Measurements from ENCODE around the gene PRADC1. TPM values are rescaled to one million over a fixed set of nuclear protein-coding genes. Genes with fewer than 3 reads are reported as not detected.
A peak's percentile ranks its signal among the peaks of the same experiment; 100 is the strongest.

The PRADC1 gene
- total RNA-seq: 10 to 100 TPM; 11.8 to 12.1 TPM

GRCh38 chr2:73233154-73233931 lies at the start of gene PRADC1:
Gene PRADC1, minus strand, starts transcription at chr2:73233239. Its CDS starts 79 bp downstream, at chr2:73233160.
- peak; percentile 89 for ATAC-seq
- intact Hi-C loops (cut with DNase I, micrococcal nuclease): loop anchor here (1.0 to 10.0 kb wide), 8 partner anchors 19 to 965 kb away; partner anchors contain the start of genes SFXN5 (in 2 of the 2), TPRKB (in 2 of the 2), DGUOK (in 1 of the 2) and MOB1A (in 1 of the 2)
- peak; percentile 96 for DNase-seq
- CTCF ChIA-PET: interaction anchor here (0.8 to 5.5 kb wide), 8 partner anchors 13 to 887 kb away, joined by 3 to 37 read pairs (median 4); partner anchors contain the start of gene SMYD5
- H3K4me3 Mint-ChIP-seq: peak within 1 kb of the TSS; percentile 92
- H3K27me3 Mint-ChIP-seq: no peaks in the 10 kb centered on the region
- POLR2A ChIA-PET: interaction anchor here (0.6 to 2.3 kb wide), 10 partner anchors 11 to 546 kb away, joined by 3 to 9 read pairs (median 5); partner anchors contain the start of genes ALMS1 and TPRKB
- H3K27ac Mint-ChIP-seq: peak within 1 kb of the TSS; percentile 98
- peaks cover 32% of the 10 kb centered on the region for H3K4me1 Mint-ChIP-seq
- H3K36me3 Mint-ChIP-seq (ENCODE audit: low read depth): peaks cover 35% of the 10 kb centered on the region
- no peaks in the 10 kb centered on the region for H3K9me3 Mint-ChIP-seq (ENCODE audit: low read depth)

- H3K9me3 Mint-ChIP-seq (ENCODE audit: low read depth): no peaks in the 10 kb centered on the region
Observed at GRCh38 chr2:73281244-73281643, 48.2 kb upstream of the PRADC1 start.

GRCh38 chr2:73279852-73280251 lies 46.8 kb upstream of the PRADC1 start:
- Mint-ChIP-seq H3K9me3 (ENCODE audit: low read depth) (no peaks in the 10 kb centered on the region), H3K27me3 (no peaks in the 10 kb centered on the region), H3K36me3 (ENCODE audit: low read depth) (peaks cover 37% of the 10 kb centered on the region), H3K4me3 (no peak overlapping the region), H3K27ac (no peak overlapping the region), H3K4me1 (peaks cover 5% of the 10 kb centered on the region)
- ATAC-seq (no peak), DNase-seq (no peak)
- CTCF ChIA-PET: interaction anchor here (0.6 to 0.7 kb wide), 2 partner anchors 39 to 44 kb away, joined by 3 read pairs; no protein-coding TSS in a partner anchor
- intact Hi-C loops (cut with DNase I, micrococcal nuclease): no loop called here
- POLR2A ChIA-PET: no interaction called here

More at GRCh38 chr2:73281244-73281643, 48.2 kb upstream of the PRADC1 start:
- ATAC-seq: no peak
- intact Hi-C loops (cut with DNase I, micrococcal nuclease): no loop called here
- POLR2A ChIA-PET: no interaction called here
- Mint-ChIP-seq H3K36me3 (ENCODE audit: low read depth) (peaks cover 33% of the 10 kb centered on the region), H3K27me3 (peaks cover 3% of the 10 kb centered on the region), H3K4me1 (peaks cover 15% of the 10 kb centered on the region), H3K4me3 (no peak overlapping the region), H3K27ac (no peak overlapping the region)
- CTCF ChIA-PET: no interaction called here
- no peak for DNase-seq

GRCh38 chr2:73272270-73272669 lies 39.2 kb upstream of the PRADC1 start:
- ATAC-seq: no peak
- Mint-ChIP-seq H3K4me3 (no peak overlapping the region), H3K4me1 (peaks cover 15% of the 10 kb centered on the region), H3K9me3 (ENCODE audit: low read depth) (no peaks in the 10 kb centered on the region), H3K36me3 (ENCODE audit: low read depth) (peaks cover 14% of the 10 kb centered on the region), H3K27me3 (no peaks in the 10 kb centered on the region), H3K27ac (no peak overlapping the region)
- intact Hi-C loops (cut with DNase I, micrococcal nuclease): no loop called here
- DNase-seq: no peak
- ChIA-PET CTCF (interaction anchor here (0.6 to 1.5 kb wide), 4 partner anchors 10 to 24 kb away, joined by 3 to 4 read pairs (median 3); partner anchors contain the start of gene FBXO41), POLR2A (no interaction called here)

DNA sequence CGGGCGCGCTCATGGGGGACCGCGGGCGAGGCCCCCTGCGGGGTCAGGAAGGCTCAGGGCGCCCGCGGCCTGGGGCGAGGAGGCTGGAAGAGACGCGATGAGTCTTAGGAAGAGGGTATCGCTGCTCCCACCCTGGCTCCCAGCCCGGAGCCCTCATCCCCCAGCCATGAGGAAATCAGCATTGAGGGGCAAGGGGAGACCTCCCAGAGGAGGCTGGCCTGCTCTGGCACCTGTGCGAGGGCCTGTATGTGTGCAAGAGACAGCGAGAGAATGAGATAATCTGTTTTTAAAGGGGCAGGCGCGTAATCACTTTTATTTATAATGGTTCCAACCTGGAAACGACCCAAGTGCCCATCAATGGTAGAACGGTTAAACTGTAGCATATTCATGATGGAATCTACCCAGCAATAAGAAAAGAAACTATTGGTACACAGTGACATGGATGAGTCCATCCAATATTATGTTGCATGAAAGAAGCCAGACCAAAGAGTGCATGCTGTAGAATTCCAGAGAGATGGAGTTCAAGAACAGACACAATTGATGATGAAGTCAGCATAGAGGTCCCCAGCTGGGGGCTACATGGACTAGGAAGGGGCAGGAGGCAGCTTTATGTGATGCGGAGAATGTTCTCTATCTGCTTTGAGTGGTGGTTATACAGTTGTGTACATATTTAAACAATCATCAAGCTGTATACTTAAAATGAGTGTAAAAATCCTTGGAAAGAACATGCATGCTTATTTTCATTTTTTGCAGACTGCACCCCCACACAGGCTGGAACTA lies 36.8 kb upstream of the PRADC1 start:
- peak overlapping the region; percentile 43 for H3K4me3 Mint-ChIP-seq
- ATAC-seq (peak; percentile 21), DNase-seq (no peak)
- H3K27ac Mint-ChIP-seq: no peak overlapping the region
- intact Hi-C loops (cut with DNase I, micrococcal nuclease): loop anchor here in 1 of 2 experiments (1.0 kb wide), 4 partner anchors 14 to 115 kb away; partner anchors contain the start of genes ALMS1, CCT7, EGR4 and FBXO41
- H3K36me3 Mint-ChIP-seq (ENCODE audit: low read depth): peaks cover 10% of the 10 kb centered on the region
- H3K27me3 Mint-ChIP-seq: no peaks in the 10 kb centered on the region
- peaks cover 21% of the 10 kb centered on the region for H3K4me1 Mint-ChIP-seq
- H3K9me3 Mint-ChIP-seq (ENCODE audit: low read depth): no peaks in the 10 kb centered on the region
- ChIA-PET POLR2A (no interaction called here), CTCF (interaction anchor here (0.7 kb wide), 1 partner anchor 116 kb away, joined by 3 read pairs; no protein-coding TSS in a partner anchor)

- CTCF ChIA-PET: interaction anchor here (0.6 to 1.8 kb wide), 4 partner anchors 20 to 33 kb away, joined by 3 to 7 read pairs (median 4); no protein-coding TSS in a partner anchor
- ATAC-seq: peak; percentile 95
Observed at GRCh38 chr2:73268830-73269685, 36.0 kb upstream of the PRADC1 start.

GRCh38 chr2:73268366-73268829 lies 35.4 kb upstream of the PRADC1 start:
- Mint-ChIP-seq H3K27ac (no peak overlapping the region), H3K4me1 (peaks cover 21% of the 10 kb centered on the region), H3K36me3 (ENCODE audit: low read depth) (peaks cover 17% of the 10 kb centered on the region), H3K27me3 (no peaks in the 10 kb centered on the region), H3K9me3 (ENCODE audit: low read depth) (no peaks in the 10 kb centered on the region), H3K4me3 (peak overlapping the region; percentile 18)
- no peak for ATAC-seq
- intact Hi-C loops (cut with DNase I, micrococcal nuclease): no loop called here
- DNase-seq: no peak
- POLR2A ChIA-PET: interaction anchor here (0.7 kb wide), 1 partner anchor 18 kb away, joined by 3 read pairs; no protein-coding TSS in a partner anchor
- CTCF ChIA-PET: interaction anchor here (0.6 to 1.8 kb wide), 6 partner anchors 21 to 166 kb away, joined by 3 to 7 read pairs (median 3); partner anchors contain the start of gene RAB11FIP5

More at GRCh38 chr2:73268830-73269685, 36.0 kb upstream of the PRADC1 start:
- Mint-ChIP-seq H3K9me3 (ENCODE audit: low read depth) (no peaks in the 10 kb centered on the region), H3K4me1 (peaks cover 21% of the 10 kb centered on the region), H3K36me3 (ENCODE audit: low read depth) (peaks cover 13% of the 10 kb centered on the region), H3K27me3 (no peaks in the 10 kb centered on the region), H3K4me3 (peak overlapping the region; percentile 18), H3K27ac (no peak overlapping the region)
- intact Hi-C loops (cut with DNase I, micrococcal nuclease): loop anchor here in 1 of 2 experiments (1.0 kb wide), 4 partner anchors 15 to 116 kb away; partner anchors contain the start of genes ALMS1, CCT7, EGR4 and FBXO41
- peak; percentile 86 for DNase-seq
- POLR2A ChIA-PET: interaction anchor here (0.7 kb wide), 1 partner anchor 18 kb away, joined by 3 read pairs; no protein-coding TSS in a partner anchor

DNA sequence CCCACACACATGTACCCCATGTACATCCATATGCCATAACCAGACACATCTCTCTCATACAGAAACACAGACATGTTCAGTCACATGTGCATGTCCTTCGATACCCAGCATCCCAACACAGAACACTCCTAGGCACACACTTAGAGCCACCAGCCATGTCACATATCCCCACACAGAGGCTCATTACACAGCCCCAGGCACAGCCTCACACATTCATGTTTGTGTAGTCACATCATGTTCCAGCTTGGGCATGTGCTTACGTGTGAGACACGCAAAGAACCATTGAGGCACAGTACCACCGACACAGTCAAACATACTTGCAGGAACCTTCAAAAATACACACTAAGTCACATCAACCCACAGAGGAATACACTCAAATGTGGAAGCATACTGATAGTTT lies 34.0 kb upstream of the PRADC1 start:
- DNase-seq (no peak), ATAC-seq (no peak)
- no peak overlapping the region for H3K4me3 Mint-ChIP-seq
- H3K27ac Mint-ChIP-seq: no peak overlapping the region
- intact Hi-C loops (cut with DNase I, micrococcal nuclease): no loop called here
- H3K4me1 Mint-ChIP-seq: peaks cover 21% of the 10 kb centered on the region
- no peaks in the 10 kb centered on the region for H3K27me3 Mint-ChIP-seq
- ChIA-PET CTCF (no interaction called here), POLR2A (interaction anchor here (0.6 kb wide), 1 partner anchor 42 kb away, joined by 3 read pairs; no protein-coding TSS in a partner anchor)
- no peaks in the 10 kb centered on the region for H3K9me3 Mint-ChIP-seq (ENCODE audit: low read depth)
- peaks cover 18% of the 10 kb centered on the region for H3K36me3 Mint-ChIP-seq (ENCODE audit: low read depth)

DNA sequence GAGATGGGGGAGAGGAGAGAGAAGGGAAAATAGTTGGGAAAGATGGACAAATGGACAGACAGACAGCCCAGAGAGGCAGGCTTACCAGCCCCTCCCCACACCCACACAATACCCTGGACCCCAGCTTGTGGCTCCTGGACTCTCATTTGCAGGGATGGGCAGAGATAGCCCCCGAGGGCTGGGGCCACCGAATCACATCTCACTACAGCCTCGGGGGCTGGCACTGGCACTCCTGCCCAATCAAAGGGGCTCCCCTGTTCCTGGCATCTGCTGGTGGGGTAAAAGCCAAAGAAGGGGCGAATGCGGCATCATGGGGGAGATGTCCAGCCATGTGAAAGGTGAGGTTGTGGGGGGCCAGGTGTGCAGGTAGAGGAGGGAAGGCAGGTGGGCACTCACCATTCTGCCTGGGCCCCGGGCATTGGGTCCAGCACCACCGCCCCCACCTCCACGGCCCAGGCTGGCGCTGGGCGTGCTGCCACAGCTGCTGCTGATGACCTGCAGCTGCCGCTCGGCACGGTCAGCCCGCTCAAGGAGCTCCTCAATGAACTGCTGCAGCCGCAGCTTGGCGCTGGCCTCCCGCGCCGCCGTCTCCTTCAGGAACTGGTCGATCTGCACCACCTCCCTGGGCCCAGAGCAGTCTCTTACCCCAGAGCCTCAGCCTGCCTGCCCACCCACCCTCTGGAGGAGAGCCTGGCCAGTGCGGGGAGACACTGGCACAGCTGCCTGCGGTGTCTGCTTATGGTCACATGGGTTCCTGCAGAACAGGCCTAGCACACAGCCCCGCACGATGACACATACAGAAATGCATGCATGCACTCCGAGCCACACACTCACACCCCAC lies 33.2 kb upstream of the PRADC1 start:
- Mint-ChIP-seq H3K27me3 (no peaks in the 10 kb centered on the region), H3K4me3 (no peak overlapping the region), H3K36me3 (ENCODE audit: low read depth) (peaks cover 18% of the 10 kb centered on the region), H3K27ac (no peak overlapping the region), H3K4me1 (peaks cover 21% of the 10 kb centered on the region), H3K9me3 (ENCODE audit: low read depth) (no peaks in the 10 kb centered on the region)
- ATAC-seq (no peak), DNase-seq (no peak)
- ChIA-PET POLR2A (interaction anchor here (0.6 kb wide), 1 partner anchor 43 kb away, joined by 3 read pairs; no protein-coding TSS in a partner anchor), CTCF (no interaction called here)
- intact Hi-C loops (cut with DNase I, micrococcal nuclease): no loop called here
